HPDE6-E6E7 (cell line): ENCODE data around the gene UPF1.
"Not testable (repeated sequence)": the region's sequence is repeated elsewhere in the genome, so short reads cannot be mapped to it uniquely, and the experiment has no call there.

Experiments used
- DNase-seq: peaks from one replicate; pipeline ENCODE4 v3.0.0; 2011; ENCODE audit warnings: missing footprints; ENCODE audit errors: extremely low spot score

The UPF1 gene

GRCh38 chr19:18898607-18899408 lies 67.0 kb downstream of the UPF1 start:
- DNase-seq: no peak

GRCh38 chr19:18899624-18900560 lies 68.1 kb downstream of the UPF1 start:
- no peak for DNase-seq

GRCh38 chr19:18900700-18901481 lies 69.1 kb downstream of the UPF1 start:
- DNase-seq: no peak

- DNase-seq: no peak
Measured at GRCh38 chr19:18901491-18901890, 69.7 kb downstream of the UPF1 start.

GRCh38 chr19:18902519-18902918 lies 70.8 kb downstream of the UPF1 start:
- DNase-seq: not testable (repeated sequence)

- no peak for DNase-seq
Measured at GRCh38 chr19:18903156-18904037, 71.6 kb downstream of the UPF1 start.

- no peak for DNase-seq
Measured at GRCh38 chr19:18904334-18905057, 72.7 kb downstream of the UPF1 start.

GRCh38 chr19:18905058-18905456 lies 73.3 kb downstream of the UPF1 start:
- DNase-seq: no peak

GRCh38 chr19:18905513-18906236 lies 73.9 kb downstream of the UPF1 start:
- no peak for DNase-seq

GRCh38 chr19:18906605-18907519 lies 75.1 kb downstream of the UPF1 start:
- DNase-seq: no peak

- DNase-seq: no peak
Measured at GRCh38 chr19:18908917-18909619, 77.3 kb downstream of the UPF1 start.

- no peak for DNase-seq
Measured at GRCh38 chr19:18910010-18910409, 78.3 kb downstream of the UPF1 start.

GRCh38 chr19:18910801-18911436 lies 79.2 kb downstream of the UPF1 start:
- no peak for DNase-seq

- DNase-seq: no peak
Measured at GRCh38 chr19:18912933-18913332, 81.2 kb downstream of the UPF1 start.

GRCh38 chr19:18913466-18913865 lies 81.7 kb downstream of the UPF1 start:
- no peak for DNase-seq

- no peak for DNase-seq
Measured at GRCh38 chr19:18915639-18916038, 83.9 kb downstream of the UPF1 start.

GRCh38 chr19:18917593-18917992 lies 85.8 kb downstream of the UPF1 start:
- not testable (repeated sequence) for DNase-seq
